Activated CD4-positive, alpha-beta T cell treated with anti-CD3 and anti-CD28 coated beads, Interleukin-2, amount 50 U/mL, for 16 hours (primary cell): Measurements from ENCODE around the gene EEPD1.
A peak's percentile ranks its signal among the peaks of the same experiment; 100 is the strongest.
"Not testable (repeated sequence)": the region's sequence is repeated elsewhere in the genome, so short reads cannot be mapped to it uniquely, and the experiment has no call there.

Experiments
- DNase-seq: peaks from one replicate; pipeline ENCODE4 v3.0.0-alpha.2; 2020

The EEPD1 gene

DNA sequence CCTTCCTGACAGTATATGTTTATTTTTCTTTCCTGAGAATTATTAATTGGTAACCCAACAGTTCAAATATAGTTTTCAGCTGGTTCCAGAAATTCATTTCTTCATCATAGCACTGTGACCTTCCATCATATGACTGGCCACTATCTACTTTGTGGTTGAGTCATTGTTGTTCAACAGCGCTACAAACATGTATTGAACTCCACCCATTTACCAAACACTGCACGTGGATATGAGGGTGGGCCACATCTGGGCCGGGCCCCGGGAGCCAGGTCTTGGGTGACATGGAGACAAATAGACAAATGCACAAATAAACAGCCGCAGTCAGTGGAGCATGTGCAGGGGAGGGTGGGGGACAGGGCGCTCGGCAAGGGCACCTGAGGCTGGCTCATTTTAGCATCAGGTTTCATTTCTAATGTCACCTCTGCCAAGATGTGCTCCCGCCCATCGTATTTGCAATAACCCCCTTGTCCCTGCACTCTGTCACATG is 24.0 kb upstream of the EEPD1 start:
- no peak for DNase-seq

DNA sequence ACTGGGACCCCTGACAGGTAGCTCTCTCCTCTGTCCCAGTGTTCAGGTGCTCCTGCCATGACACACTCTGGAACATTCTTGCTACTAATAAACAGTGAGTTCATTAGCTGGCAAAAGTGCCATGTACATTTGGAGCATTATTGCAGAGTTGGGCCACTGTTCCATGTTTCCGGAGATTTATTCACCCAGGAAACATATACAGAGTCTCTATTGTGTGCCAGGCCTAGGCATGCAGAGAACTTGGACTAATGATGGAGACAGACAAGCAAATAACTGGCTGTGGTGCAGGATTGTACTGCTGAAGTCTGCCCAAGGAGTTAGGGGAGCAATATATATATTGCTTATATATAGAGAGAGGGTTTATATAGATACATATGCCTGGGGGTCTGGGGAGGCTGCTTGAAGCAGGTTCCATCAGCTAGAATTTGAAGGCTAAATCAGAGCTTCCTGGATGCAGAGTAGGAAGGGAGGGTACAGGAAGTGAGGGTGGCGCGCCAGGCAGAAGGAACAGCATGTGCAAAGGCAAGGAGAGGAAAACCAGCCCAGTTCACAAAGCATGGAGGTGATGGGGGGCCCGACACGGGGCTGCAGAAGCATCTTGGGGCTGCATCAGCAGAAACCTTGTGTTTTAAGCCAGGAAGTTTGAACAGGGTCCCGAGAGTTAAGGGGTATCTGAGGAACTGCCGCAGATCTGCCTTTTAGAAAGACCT is 22.7 kb upstream of the EEPD1 start:
- no peak for DNase-seq

DNA sequence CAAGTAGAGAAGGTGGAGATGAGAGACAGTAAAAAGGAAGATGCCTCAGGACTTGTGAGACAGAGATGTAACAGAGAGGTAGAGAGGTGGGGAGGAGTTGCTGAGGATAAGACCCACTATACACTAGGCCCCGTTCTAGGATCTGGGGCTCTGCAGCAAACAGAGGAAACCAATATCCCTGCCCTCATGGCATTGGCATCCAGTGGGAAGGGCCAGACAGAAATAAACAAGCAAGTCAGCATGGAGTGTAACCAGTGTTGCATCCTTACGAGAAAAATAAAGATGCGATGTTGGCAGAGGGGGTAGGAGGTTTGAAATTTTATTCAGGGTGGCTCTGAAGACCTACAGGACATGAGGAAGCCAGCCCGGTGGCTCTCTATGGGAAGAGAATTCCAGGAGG is 22.0 kb upstream of the EEPD1 start:
- no peak for DNase-seq

DNA sequence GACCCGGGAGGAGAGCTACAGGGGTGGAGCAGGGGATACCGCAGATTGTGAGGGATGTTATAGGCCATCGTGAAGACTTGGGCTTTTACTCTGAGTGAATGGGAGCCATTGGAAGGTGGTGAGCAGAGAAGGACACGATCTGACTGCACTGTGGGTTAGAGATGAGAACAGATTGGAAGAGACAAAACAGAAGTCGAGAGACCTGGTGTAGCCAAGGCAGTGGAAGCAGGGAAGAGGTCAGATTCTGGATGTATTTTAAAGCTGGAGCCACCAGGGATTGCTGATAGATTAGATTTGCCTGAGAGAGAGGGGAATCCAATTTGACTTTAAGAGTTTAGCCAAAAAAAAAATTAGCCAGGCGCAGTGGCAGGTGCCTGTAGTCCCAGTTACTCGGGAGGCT is 21.6 kb upstream of the EEPD1 start:
- DNase-seq, result no peak

DNA sequence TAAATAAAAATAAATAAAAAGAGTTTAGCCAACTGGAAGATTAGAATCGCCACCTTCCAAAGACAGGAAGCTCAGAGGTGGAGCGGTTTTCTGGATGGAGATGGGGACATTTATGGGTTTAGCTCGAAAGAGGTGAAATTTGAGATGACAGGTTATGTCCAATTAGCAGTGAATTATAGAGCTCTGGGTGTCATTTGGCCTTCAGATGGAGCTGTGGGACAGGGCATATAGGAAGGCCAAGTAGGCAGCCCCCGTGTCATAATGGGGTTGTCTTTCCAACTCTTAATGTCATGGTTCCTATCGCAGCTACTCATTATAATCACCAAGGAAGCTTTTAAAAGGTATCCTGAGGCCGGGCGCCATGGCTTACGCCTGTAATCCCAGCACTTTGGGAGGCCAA is 21.0 kb upstream of the EEPD1 start:
- DNase-seq, result no peak

DNA sequence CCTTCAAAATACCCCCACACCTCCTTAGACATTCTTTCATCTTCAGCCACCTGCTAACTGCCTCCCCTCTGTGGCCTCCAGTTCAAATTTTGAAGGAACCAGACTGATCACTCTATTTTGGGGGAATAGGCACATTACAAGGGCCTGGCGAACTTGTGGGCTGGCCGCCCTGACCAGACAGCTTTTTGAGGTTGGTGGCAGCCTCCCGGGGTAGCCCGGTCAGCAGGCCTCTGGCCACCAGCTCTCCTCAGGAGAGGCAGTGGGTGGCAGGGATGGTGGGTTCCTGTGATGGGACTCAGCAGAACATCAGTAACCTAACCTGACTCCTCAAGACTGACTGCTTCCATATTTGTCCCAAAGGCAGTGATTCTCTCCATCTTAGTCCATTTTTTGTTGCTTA is 17.4 kb upstream of the EEPD1 start:
- no peak for DNase-seq

DNA sequence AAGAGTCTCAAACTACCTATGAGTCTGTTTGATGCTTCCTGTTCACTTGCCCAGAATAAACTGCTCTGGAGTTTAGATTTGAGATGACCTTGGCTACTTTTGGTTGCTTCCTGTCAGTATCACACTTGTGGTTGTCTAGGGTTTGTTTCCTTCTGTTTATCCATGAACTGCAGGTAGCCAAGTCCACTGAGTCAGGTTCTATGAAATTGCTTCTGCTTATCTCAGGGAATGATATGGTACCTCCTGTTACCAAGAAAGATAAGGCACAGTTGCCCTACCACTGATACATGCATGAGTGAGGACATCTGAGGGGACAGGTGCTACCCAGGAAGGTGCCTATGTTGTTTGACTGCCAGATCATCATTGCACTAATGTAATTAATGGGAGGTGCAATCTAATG is 15.8 kb upstream of the EEPD1 start:
- no peak for DNase-seq

DNA sequence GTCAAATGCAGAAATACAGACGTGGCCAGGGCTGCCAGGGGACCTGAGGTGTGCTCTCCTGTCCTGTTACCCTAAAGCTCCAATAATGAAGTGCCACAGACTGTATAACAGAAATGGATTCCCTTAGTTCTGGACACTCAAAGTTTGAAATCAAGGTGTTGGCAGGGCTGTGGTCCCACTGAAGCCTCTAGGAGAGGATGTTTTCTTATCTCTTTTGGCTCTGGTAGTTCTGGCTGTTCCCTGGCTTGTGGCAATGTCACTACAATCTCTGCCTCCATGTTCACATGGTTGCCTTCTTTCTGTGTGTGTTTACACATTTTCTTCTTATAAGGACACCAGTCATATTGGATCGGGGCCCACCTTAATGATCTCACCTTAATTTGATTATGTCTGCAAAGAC is 15.3 kb upstream of the EEPD1 start:
- no peak for DNase-seq

DNA sequence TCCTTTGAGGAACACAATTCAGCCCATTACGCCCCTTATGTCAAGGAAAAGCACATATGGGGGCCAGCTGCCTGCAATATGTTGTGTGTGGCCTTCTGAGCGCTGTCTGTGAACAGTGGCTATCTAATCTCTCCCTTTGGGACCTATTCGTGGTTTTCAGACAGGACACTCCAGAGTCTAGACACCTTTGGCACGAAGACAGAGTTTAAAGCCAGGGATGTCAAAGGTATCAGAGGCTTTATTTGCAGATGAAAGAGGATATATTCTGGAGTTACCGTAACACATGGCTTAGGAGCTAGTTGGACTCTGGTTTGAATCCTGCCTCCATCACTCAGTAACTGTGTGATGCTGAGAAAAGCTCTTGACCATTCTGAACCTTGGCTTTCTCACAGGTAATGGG is 14.8 kb upstream of the EEPD1 start:
- no peak for DNase-seq

DNA sequence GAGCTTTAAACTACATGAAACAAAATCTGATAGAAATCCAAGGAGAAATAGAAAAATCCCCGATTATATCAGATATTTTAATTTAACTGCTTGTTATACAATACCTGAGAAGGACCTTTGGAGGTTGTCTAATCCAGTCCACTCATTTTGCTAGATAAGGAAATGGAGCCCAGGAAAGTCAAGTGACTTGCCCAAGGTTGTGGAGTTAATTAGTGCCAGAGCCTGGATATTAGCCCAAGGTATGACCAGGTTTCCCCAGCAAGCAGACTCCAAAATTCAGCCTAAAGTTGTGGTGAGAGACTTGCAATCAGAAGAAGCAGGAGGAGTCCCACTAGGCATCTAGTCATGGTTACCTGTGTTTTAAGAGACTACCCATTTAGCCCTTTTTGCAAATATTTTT is 11.7 kb upstream of the EEPD1 start:
- no peak for DNase-seq

DNA sequence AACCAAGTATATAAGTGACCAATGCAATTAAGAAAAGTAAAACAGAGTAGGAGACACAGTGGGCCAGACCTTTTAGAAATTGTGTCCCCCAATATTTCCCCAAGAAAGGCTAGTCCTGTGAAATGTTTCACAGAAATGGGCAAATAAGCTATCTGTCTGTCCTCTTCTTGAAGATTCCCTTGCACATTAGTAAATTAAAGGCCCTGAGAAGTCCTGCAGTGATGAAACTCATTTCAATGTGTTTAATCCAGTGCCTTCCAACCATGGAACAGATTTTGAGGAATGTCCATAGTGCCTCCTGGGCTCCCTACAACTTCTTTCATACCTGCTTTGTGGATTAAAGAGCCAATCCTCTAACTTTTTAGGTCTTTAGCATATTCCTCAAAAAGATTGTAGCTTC is 11.2 kb upstream of the EEPD1 start:
- no peak for DNase-seq

DNA sequence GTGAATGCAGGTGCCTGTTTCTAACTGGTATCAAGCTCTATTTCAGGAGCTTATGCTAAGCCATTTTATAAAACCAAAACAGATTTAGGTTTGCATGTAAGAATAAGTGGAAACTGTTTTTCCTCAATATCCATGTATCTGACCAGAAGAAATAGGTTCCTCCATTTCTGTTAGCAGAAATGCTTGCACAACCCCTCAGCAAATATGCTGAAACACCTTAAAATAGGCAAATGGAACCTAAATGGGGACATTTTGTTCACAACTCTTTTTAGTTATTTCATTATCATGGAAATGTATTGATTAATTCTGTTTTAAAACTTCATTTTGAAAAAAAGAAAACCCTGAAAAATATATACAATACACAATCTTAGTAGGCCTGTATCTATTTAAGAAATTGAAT is 8.9 kb upstream of the EEPD1 start:
- DNase-seq, result no peak

DNA sequence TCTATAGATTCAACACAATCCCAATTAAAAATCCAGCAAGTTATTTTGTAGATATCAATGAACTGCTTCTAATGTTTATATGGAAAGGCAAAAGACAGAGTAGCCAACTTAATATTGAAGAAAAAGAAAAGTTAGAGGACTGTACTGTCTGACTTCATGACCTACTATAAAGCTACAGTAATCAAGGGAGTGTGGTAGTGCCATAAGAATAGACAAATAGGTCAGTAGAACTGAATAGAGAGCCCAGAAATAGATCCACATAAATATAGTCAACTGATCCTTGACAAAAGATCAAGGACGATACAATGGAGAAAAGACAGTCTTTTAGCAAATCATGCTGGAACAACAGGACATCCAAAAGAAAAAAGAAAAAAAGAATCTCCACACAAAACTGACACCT is 7.4 kb upstream of the EEPD1 start:
- DNase-seq, result no peak

DNA sequence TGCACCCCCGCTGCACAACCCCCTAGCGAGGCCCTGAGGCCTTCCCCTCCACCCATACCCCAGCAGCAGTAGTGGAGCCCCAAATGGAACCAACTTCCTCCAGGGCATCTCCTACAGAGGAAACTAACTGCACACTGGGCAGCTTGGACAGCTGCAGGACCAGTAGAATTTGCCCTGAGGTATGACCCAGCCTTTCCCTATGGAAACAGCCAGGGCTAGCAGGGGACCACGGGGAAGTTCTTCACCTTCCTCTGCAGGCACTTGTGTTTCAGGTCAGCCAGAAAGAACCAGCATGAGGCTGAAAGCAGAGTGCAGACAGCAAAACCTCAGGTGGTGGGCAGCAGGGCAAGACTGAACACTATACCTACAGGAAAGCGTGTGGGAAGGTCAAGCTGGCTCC is 5.7 kb upstream of the EEPD1 start:
- no peak for DNase-seq

DNA sequence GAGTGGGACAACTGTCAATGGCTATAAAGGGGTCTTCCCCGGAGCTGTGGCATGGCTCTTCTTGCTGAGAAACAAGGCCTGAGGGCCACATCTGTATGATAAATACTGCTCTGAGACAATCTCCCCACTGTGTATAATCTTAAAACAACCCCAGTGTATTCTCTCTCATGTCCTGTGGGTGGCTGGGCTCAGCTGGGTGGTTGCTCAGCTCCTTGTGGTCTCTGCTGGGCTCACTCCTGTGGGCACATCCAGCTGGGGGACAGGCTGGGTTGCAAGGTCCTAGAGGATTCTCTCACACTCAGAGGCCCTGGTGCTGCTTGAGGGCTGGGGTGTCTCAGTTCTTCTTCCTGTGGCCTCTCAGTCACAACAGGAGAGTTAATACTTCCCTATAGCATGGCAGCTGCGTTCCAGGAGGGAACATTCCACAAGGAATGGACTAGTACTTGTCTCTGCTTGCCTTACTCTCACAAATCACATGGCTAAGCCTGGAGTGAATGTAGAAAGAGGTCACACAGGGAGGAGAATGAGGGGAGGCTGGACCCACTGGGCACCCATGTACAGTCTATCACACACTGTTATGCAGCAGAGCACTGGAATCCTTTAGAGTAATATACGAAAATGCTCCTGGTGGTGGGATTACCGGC is 4.5 kb upstream of the EEPD1 start:
- no peak for DNase-seq

DNA sequence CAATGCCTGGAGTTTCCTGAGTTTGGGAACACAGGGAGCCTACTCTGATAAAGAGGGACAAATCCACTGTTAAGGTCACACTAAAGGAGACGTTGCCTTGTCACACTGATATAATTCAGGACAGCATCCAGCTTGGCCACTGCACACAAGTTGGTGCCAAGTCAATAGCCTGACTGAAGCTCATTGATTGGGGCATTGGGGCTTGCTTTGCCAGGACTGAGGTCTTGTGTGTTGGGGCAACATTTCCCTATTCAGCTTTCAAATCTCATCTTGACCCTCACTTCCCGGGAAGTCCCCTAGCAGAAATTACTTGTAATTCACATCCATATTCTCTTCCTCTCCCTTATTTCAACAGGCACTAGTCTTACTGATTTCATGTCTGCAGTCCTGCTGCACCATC is 3.8 kb upstream of the EEPD1 start:
- DNase-seq, result not testable (repeated sequence)

DNA sequence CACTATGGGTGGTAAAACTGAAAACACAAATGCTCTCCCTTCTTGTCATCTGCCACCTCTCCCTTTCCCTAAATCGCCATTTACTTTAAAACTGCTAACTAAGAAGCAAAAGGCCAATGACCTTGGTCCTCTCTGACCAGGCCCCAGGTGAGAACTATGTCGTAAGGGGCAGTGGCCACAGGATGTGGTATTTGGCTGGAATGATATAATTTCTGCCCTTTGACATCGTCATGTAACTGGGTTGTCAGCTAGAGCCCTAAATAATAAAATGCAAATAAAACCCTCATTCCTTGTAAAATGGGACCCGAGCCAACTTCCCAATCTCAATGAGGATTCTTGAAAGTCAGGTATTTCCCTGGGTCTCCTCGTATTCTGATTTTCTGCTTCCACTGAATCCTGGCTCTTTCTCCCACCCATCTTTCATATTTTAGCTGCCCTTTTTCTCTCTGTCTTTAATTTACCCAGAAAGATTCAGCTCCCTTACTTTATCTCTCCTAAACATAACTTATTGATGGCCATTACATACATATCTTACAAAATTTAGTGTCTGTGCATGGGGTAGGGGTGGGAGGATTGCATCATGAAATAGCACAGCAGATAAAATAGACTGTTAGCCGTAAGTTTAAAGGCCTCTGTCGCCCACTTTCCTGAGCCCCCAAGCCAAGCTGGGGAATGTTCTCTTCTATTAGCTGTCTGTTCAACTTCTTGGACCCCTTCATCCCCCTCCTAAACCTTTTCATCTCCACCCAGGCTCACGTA is 3.2 kb upstream of the EEPD1 start:
- DNase-seq, result no peak

DNA sequence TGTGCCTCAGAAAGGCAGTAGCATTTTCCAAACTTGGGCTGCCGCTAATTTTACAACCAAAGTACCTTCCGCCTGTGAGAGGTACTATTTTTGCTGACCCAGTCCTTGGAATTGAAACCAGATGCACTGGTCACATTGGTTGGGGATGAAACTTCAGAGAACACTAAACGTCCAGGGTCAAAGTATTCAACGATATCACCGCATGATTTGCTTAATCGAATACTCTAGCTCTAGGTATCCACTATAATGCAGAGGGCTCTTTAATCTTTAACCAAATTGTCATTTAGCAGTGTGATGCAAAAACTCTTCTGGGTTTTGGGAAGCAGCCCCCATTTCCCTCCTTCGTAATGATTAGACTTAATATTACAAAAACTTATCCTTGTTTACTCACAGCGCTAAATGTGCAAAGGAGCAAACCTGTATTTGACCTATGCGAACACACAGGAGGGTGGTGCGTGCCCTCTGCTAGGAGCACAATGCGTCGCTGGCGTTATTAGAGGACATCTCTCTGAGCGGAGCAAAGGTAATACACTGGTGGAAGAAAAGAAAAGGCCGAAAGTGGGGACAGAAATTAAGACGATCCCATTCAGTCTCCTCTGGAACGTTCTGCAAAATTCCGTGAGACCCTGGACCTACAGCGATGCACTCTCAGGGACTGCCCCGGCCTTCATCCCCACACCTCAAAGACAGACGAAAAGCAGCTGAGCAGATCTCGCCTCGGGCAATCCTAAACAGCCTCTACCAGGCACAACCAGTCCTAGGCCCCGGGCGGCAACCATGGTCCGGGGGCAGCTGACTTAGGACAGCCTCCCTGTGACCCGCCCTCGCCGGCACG is 916 bp upstream of the EEPD1 start:
- DNase-seq, result no peak

DNA sequence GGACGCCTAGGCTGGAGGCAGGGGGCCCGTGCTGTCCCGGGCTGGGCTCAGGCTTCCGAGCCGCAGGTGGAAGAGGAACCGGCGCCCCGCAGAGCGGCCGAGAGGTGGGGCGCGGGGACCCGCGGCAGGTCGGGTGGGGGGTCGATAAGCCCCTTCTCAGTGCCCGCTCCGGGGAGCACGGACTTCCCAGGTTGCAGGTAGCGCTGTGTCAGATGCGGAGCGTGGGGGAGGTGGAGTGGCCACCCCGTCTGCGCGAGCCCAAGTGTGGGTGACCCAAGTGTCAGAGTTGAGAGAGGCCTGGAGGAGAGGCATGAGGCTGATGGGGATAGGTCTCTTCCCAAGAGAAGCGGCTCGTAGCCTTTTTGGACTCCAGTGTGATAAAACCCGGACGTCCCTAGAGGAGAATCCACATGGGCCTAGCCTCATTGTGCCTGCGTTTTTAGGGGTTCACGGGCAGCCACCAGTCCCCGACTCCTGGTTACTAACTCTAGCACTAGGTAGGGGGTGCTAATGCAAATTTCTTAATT is 580 bp downstream of the EEPD1 start:
- DNase-seq, result peak; percentile 5

DNA sequence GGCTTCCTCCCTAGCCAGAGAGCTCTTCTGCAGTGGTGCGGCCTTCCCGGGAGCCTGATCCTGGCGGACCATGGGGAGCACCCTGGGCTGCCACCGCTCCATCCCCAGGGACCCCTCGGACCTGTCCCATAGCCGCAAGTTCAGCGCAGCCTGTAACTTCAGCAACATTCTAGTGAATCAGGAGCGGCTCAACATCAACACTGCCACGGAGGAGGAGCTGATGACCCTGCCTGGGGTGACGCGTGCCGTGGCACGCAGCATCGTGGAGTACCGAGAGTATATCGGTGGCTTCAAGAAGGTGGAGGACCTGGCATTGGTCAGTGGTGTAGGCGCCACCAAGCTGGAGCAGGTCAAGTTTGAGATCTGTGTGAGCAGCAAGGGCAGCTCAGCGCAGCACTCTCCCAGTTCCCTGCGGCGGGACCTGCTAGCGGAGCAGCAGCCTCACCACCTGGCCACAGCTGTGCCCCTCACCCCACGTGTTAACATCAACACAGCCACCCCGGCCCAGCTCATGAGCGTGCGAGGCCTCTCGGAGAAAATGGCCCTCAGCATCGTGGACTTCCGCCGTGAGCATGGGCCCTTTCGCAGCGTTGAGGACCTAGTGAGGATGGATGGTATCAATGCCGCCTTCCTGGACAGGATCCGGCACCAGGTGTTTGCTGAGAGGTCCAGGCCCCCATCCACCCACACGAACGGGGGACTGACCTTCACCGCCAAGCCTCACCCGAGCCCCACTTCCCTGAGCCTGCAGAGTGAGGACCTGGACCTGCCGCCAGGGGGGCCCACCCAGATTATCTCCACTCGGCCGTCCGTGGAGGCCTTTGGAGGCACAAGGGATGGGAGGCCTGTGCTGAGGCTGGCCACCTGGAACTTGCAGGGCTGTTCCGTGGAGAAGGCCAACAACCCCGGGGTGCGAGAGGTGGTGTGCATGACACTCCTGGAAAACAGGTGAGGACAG is 1.5 kb downstream of the EEPD1 start:
- DNase-seq, result no peak

DNA sequence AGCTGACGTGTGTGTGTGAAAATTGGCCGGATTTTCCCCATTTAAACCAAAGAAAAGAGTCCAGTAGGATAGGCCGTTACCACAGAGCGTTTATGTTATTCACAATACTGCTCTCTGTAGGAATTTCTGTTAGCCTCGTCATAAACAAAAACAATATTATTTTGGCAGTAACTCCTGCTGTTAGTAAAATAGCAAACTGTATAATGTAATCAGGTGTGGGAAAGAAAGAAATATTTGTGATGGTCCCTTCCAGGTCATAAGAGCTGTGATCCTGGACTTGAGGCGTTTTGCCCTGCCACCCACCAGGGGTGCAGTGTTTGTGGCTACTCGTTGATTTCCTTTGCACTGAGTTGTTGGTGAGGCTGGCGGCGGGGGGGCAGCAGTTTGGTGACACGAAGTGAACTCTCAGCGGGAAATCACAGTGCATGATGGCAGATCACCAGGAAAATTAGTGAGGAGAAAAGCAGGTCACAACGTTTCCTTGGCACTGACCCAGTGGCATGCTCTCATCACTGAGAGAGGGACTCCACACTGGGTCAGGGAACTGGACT is 2.8 kb downstream of the EEPD1 start:
- DNase-seq, result no peak
